CD14-positive monocyte (primary cell): ENCODE data around the gene PAPSS2. TPM values are rescaled to one million over a fixed set of nuclear protein-coding genes. Genes with fewer than 3 reads are reported as not detected.

ENCODE experiments used
- DNase-seq, 3 donors: peaks; one replicate each; pipeline ENCODE4 v3.0.0-alpha.2; 2011 to 2022
- H2AFZ ChIP-seq: 2 replicates; pipeline ENCODE4 v1.6.0; 2012; ENCODE audit warnings: mild to moderate bottlenecking, low read depth, low read length, inconsistent platforms; ENCODE audit not compliant: insufficient read depth, poor library complexity, severe bottlenecking
- H3K27ac ChIP-seq, 2 donors: 1 replicate in 1 of 2; 2 replicates in 1 of 2; pipeline ENCODE4 v1.5.1; 2012 to 2013; ENCODE audit warnings: low read length in 2 of 2, control low read depth in 1 of 2, inconsistent platforms in 1 of 2, low read depth in 1 of 2, mild to moderate bottlenecking in 1 of 2
- H3K27me3 ChIP-seq, 2 donors: one replicate each; pipeline versions ENCODE4 v1.6.0 to v1.6.1; 2011 to 2013; ENCODE audit warnings: low read length in 2 of 2; ENCODE audit not compliant: control insufficient read depth in 2 of 2, insufficient read depth in 2 of 2
- H3K36me3 ChIP-seq, 2 donors: replicated peaks in 1 of 2; 1 replicate in 1 of 2; 2 replicates in 1 of 2; pipeline versions ENCODE4 v1.5.1 to v1.6.1; 2012 to 2013; ENCODE audit warnings: low read length in 2 of 2, control low read depth in 1 of 2, inconsistent platforms in 1 of 2, mild to moderate bottlenecking in 1 of 2; ENCODE audit not compliant: insufficient read depth in 2 of 2, control insufficient read depth in 1 of 2
- H3K4me1 ChIP-seq, 2 donors: 1 replicate in 1 of 2; 2 replicates in 1 of 2; pipeline versions ENCODE4 v1.5.1 to v1.6.1; 2012 to 2013; ENCODE audit warnings: low read length in 2 of 2, control low read depth in 1 of 2, inconsistent platforms in 1 of 2, mild to moderate bottlenecking in 1 of 2, moderate library complexity in 1 of 2; ENCODE audit not compliant: insufficient read depth in 2 of 2, control insufficient read depth in 1 of 2
- H3K4me2 ChIP-seq: replicated peaks from 2 replicates; pipeline ENCODE3; 2012; ENCODE audit warnings: low read length, moderate library complexity, mild to moderate bottlenecking; ENCODE audit not compliant: poor library complexity, severe bottlenecking; ENCODE audit errors: extremely low read depth
- H3K4me3 ChIP-seq, 3 experiments: fragments of 200-600 bp in 1 of 3; sonication (generic) in 1 of 3; replicated peaks in 1 of 3; 1 replicate in 2 of 3; 2 replicates in 1 of 3; pipeline ENCODE4 v1.5.1; 2011 to 2013; ENCODE audit warnings: low read length in 3 of 3, mild to moderate bottlenecking in 3 of 3, control low read depth in 2 of 3, low read depth in 2 of 3, inconsistent platforms in 1 of 3, moderate library complexity in 1 of 3
- H3K79me2 ChIP-seq: 2 replicates; pipeline ENCODE4 v1.6.0; 2012; ENCODE audit warnings: mild to moderate bottlenecking, control low read depth, inconsistent platforms, low read length, moderate library complexity; ENCODE audit not compliant: insufficient read depth
- H3K9ac ChIP-seq: 2 replicates; pipeline ENCODE4 v1.6.0; 2017; ENCODE audit warnings: low read length, mild to moderate bottlenecking; ENCODE audit not compliant: insufficient read depth, poor library complexity, severe bottlenecking
- H3K9me3 ChIP-seq, 2 donors: replicated peaks in 1 of 2; 1 replicate in 1 of 2; 2 replicates in 1 of 2; pipeline versions ENCODE4 v1.5.1 to v1.6.1; 2012 to 2013; ENCODE audit warnings: low read length in 2 of 2, control low read depth in 1 of 2; ENCODE audit not compliant: control insufficient read depth in 1 of 2, insufficient read depth in 1 of 2
- H4K20me1 ChIP-seq: 2 replicates; pipeline ENCODE4 v1.6.0; 2012; ENCODE audit warnings: mild to moderate bottlenecking, low read length, control low read depth, moderate library complexity; ENCODE audit not compliant: insufficient read depth
- H3K27ac Mint-ChIP-seq, 7 donors: one replicate each; pipeline ENCODE4 v1.8.0; 2020; ENCODE audit warnings: mild to moderate bottlenecking in 7 of 7, mixed read lengths in 7 of 7, moderate library complexity in 6 of 7, inconsistent platforms in 2 of 7
- H3K27me3 Mint-ChIP-seq, 3 donors: one replicate each; pipeline ENCODE4 v1.8.0; 2021 to 2022; ENCODE audit warnings: low read depth in 3 of 3, mild to moderate bottlenecking in 3 of 3, mixed read lengths in 3 of 3, moderate library complexity in 3 of 3, inconsistent platforms in 1 of 3
- H3K36me3 Mint-ChIP-seq, 2 donors: one replicate each; pipeline ENCODE4 v1.8.0; 2020; ENCODE audit warnings: mixed read lengths in 2 of 2, inconsistent platforms in 1 of 2, mild to moderate bottlenecking in 1 of 2
- H3K4me1 Mint-ChIP-seq: one replicate; pipeline ENCODE4 v1.8.0; 2020; ENCODE audit warnings: mild to moderate bottlenecking, mixed read lengths
- H3K4me3 Mint-ChIP-seq, 2 donors: one replicate each; pipeline ENCODE4 v1.8.0; 2020; ENCODE audit warnings: mild to moderate bottlenecking in 2 of 2, mixed read lengths in 2 of 2, moderate library complexity in 1 of 2
- H3K9me3 Mint-ChIP-seq, 7 donors: one replicate each; pipeline ENCODE4 v1.8.0; 2020 to 2022; ENCODE audit warnings: mixed read lengths in 7 of 7, mild to moderate bottlenecking in 6 of 7, moderate library complexity in 6 of 7, inconsistent platforms in 2 of 7
- CTCF ChIP-seq: fragments of 200-600 bp; IDR thresholded peaks from one replicate; pipeline ENCODE4 v1.8.0; 2022; ENCODE audit warnings: antibody characterized with exemption, mild to moderate bottlenecking
- WGBS: methylation state at CpG from one replicate; pipeline ENCODE4 v1.1.5; 2013; ENCODE audit warnings: missing lambda C conversion rate; ENCODE audit not compliant: insufficient coverage; 5-methylcytosine and 5-hydroxymethylcytosine counted together
- intact Hi-C, 2 donors: fragments of 100-400 bp; cut with micrococcal nuclease; formaldehyde crosslinking; loops; one replicate each; pipeline versions ENCODE4 v1.15.0 to v1.15.1; 2023
- polyA plus RNA-seq, 3 donors: library from polyadenylated mRNA; depleted of rRNA in 1 of 3; unstranded in 2 of 3; stranded (reverse) in 1 of 3; fragments of 300-500 nt in 2 of 3; fragments of >200 nt in 1 of 3; fragmentation: Illumina TruSeq in 2 of 3; gene quantifications; 1 replicate in 2 of 3; 2 replicates in 1 of 3; pipeline ENCODE4 v1.2.3, GENCODE V29; 2012 to 2021

PAPSS2 gene
- polyA plus RNA-seq, 3 donors: 3.5 to 6.5 (median 6.2) TPM

DNA sequence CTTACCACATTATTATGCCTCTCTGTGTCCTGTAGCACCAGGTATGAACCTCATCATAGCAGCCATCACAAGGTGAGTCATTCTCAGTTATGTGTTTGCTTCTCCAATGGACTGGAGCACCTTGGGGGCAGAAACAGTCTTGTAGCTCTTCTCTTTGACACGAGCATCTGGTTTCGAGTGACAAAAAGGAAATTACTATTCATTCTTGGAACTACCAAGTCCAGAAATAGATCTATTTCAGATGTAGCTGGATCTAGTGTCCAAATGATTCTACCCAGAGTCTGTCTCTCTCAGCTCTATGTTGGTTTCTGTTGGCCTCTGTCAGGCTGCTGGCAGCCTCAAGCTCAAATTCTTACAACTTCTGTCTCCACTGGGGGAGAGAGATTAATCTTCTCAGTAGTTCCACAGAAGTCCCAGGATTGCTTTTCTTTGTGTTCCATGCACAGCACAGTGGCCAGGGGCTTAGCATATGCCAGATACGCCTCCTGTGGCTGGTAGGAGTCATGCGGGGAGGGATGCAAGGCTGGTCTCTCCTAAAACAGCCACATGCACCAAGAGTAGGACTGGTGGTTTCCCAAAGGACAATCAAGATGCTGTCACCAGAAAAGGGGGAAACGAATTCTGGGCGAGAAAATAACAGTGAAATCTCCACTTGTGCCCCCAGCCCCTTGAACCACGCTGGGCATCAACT, 37.2 kb upstream of the PAPSS2 start:
- peaks cover 2 to 3% (median 2%) of the 10 kb centered on the region in 3 donors for H3K27me3 Mint-ChIP-seq
- no CpG with 5 or more reads among the region's 7 CpGs for WGBS
- peaks cover 10% of the 10 kb centered on the region for H3K4me1 Mint-ChIP-seq
- no peak overlapping the region for H3K4me3 Mint-ChIP-seq
- no peak overlapping the region for H3K27ac Mint-ChIP-seq
- Histone ChIP-seq H2AFZ (no peak overlapping the region), H3K27me3 (no peaks in the 10 kb centered on the region), H3K36me3 (no peaks in the 10 kb centered on the region), H4K20me1 (no peaks in the 10 kb centered on the region), H3K4me3 (no peak overlapping the region), H3K4me1 (peaks cover 4 to 9% of the 10 kb centered on the region in 2 donors), H3K9ac (no peak overlapping the region), H3K79me2 (no peaks in the 10 kb centered on the region), H3K9me3 (no peaks in the 10 kb centered on the region), H3K27ac (no peak overlapping the region), H3K4me2 (no peak overlapping the region)
- no peaks in the 10 kb centered on the region for H3K36me3 Mint-ChIP-seq
- H3K9me3 Mint-ChIP-seq: no peaks in the 10 kb centered on the region
- intact Hi-C loops: no loop called here
- no peak for TF ChIP-seq CTCF
- no peak for DNase-seq

GRCh38 chr10:87623191-87623590, 36.5 kb upstream of the PAPSS2 start:
- Histone ChIP-seq H3K27me3 (no peaks in the 10 kb centered on the region), H3K27ac (no peak overlapping the region), H3K36me3 (no peaks in the 10 kb centered on the region), H4K20me1 (no peaks in the 10 kb centered on the region), H2AFZ (no peak overlapping the region), H3K9ac (no peak overlapping the region), H3K79me2 (no peaks in the 10 kb centered on the region), H3K4me3 (no peak overlapping the region), H3K9me3 (no peaks in the 10 kb centered on the region), H3K4me2 (no peak overlapping the region), H3K4me1 (peaks cover 4 to 7% of the 10 kb centered on the region in 2 donors)
- no CpG with 5 or more reads among the region's 1 CpG for WGBS
- Mint-ChIP-seq H3K27ac (no peak overlapping the region), H3K9me3 (no peaks in the 10 kb centered on the region), H3K36me3 (no peaks in the 10 kb centered on the region), H3K4me1 (peaks cover 9% of the 10 kb centered on the region), H3K27me3 (peaks cover 2 to 3% (median 2%) of the 10 kb centered on the region in 3 donors), H3K4me3 (no peak overlapping the region)
- no peak for DNase-seq
- intact Hi-C loops: no loop called here
- TF ChIP-seq CTCF: no peak
